GM19023 (cell line): ENCODE results near the gene SPRED2.

Source experiments
- ATAC-seq: cut with Tn5 transposase; IDR thresholded peaks from one replicate; pipeline ENCODE4 v1.9.1; 2021; ENCODE audit warnings: mild to moderate bottlenecking, moderate library complexity; ENCODE audit not compliant: unreplicated experiment

SPRED2 gene

GRCh38 chr2:65388596-65389390 lies 43.6 kb downstream of the SPRED2 start:
- ATAC-seq, result no peak

- peak; percentile 57 for ATAC-seq
Observed at GRCh38 chr2:65388051-65388531, 44.3 kb downstream of the SPRED2 start.

GRCh38 chr2:65386989-65387388 lies 45.4 kb downstream of the SPRED2 start:
- ATAC-seq, result no peak

GRCh38 chr2:65386344-65386743 lies 46.1 kb downstream of the SPRED2 start:
- no peak for ATAC-seq

- ATAC-seq, result no peak
Observed at GRCh38 chr2:65383541-65384488, 48.6 kb downstream of the SPRED2 start.

- ATAC-seq, result peak; percentile 76
Observed at GRCh38 chr2:65382776-65383357, 49.5 kb downstream of the SPRED2 start.

- ATAC-seq, result no peak
Observed at GRCh38 chr2:65382323-65382722, 50.1 kb downstream of the SPRED2 start.

- ATAC-seq, result no peak
Observed at GRCh38 chr2:65381607-65382051, 50.8 kb downstream of the SPRED2 start.

- ATAC-seq, result no peak
Observed at GRCh38 chr2:65380255-65380654, 52.1 kb downstream of the SPRED2 start.

GRCh38 chr2:65379721-65380171 lies 52.7 kb downstream of the SPRED2 start:
- ATAC-seq, result no peak

GRCh38 chr2:65379223-65379622 lies 53.2 kb downstream of the SPRED2 start:
- no peak for ATAC-seq

GRCh38 chr2:65378290-65378689 lies 54.1 kb downstream of the SPRED2 start:
- no peak for ATAC-seq

- no peak for ATAC-seq
Observed at GRCh38 chr2:65377556-65378192, 54.7 kb downstream of the SPRED2 start.

- ATAC-seq, result no peak
Observed at GRCh38 chr2:65375723-65376122, 56.7 kb downstream of the SPRED2 start.

GRCh38 chr2:65374999-65375398 lies 57.4 kb downstream of the SPRED2 start:
- no peak for ATAC-seq

GRCh38 chr2:65374575-65374974 lies 57.8 kb downstream of the SPRED2 start:
- no peak for ATAC-seq

GRCh38 chr2:65373365-65373918 lies 59.0 kb downstream of the SPRED2 start:
- ATAC-seq, result no peak

- ATAC-seq, result no peak
Observed at GRCh38 chr2:65372619-65373018, 59.8 kb downstream of the SPRED2 start.

GRCh38 chr2:65371074-65371434 lies 61.3 kb downstream of the SPRED2 start:
- ATAC-seq, result no peak

- no peak for ATAC-seq
Observed at GRCh38 chr2:65370387-65371073, 61.9 kb downstream of the SPRED2 start.
